Vagina (tissue), 2 donors: ENCODE measurements around the gene MYO1C. TPM values are rescaled to one million over a fixed set of nuclear protein-coding genes. Genes with fewer than 3 reads are reported as not detected.
"Not testable (repeated sequence)": the region's sequence is repeated elsewhere in the genome, so short reads cannot be mapped to it uniquely, and the experiment has no call there.

Experiments used
- DNase-seq, 2 donors: peaks; one replicate each; pipeline ENCODE4 v3.0.0-alpha.2; 2017; ENCODE audit errors: extremely low spot score in 2 of 2
- H3K27ac ChIP-seq: fragments of 200-600 bp; sonication (generic); one replicate; pipeline ENCODE4 v1.5.1; 2019
- H3K27me3 ChIP-seq: fragments of 200-600 bp; sonication (generic); one replicate; pipeline ENCODE4 v1.5.1; 2019
- H3K36me3 ChIP-seq, 2 donors: fragments of 200-600 bp; sonication (generic); one replicate each; pipeline ENCODE4 v1.5.1; 2017 to 2019
- H3K4me1 ChIP-seq: fragments of 200-600 bp; sonication (generic); one replicate; pipeline ENCODE4 v1.5.1; 2019
- H3K4me3 ChIP-seq, 2 donors: fragments of 200-600 bp; sonication (generic); 1 replicate in 1 of 2; 2 replicates in 1 of 2; pipeline ENCODE4 v1.5.1; 2016 to 2019
- H3K9me3 ChIP-seq: fragments of 200-600 bp; sonication (generic); one replicate; pipeline ENCODE4 v1.5.1; 2019
- CTCF ChIP-seq, 3 experiments: fragments of 450-650 bp in 2 of 3; fragments of 200-600 bp in 1 of 3; sonication (generic) in 1 of 3; IDR thresholded peaks; one replicate each; pipeline ENCODE4 v1.5.1; 2017 to 2019; ENCODE audit warnings: antibody characterized with exemption in 3 of 3, mild to moderate bottlenecking in 2 of 3, moderate library complexity in 2 of 3
- POLR2A ChIP-seq, 2 donors: fragments of 450-650 bp; IDR thresholded peaks; one replicate each; pipeline ENCODE4 v1.6.1; 2017; ENCODE audit warnings: antibody characterized with exemption in 2 of 2, mild to moderate bottlenecking in 2 of 2, moderate library complexity in 2 of 2
- POLR2AphosphoS5 ChIP-seq, 2 donors: sonication (generic); formaldehyde crosslinking; IDR thresholded peaks; one replicate each; pipeline ENCODE4 v1.9.0; 2017; ENCODE audit warnings: antibody characterized with exemption in 2 of 2, mild to moderate bottlenecking in 2 of 2, low read depth in 1 of 2; ENCODE audit not compliant: insufficient read depth in 1 of 2
- intact Hi-C: fragments of 100-400 bp; cut with DNase I; formaldehyde crosslinking; loops from one replicate; pipeline ENCODE4 v1.15.1; 2023
- total RNA-seq: library from RNA; depleted of rRNA; stranded (reverse); fragments of >200 nt; gene quantifications from one replicate; pipeline ENCODE4 v1.2.3, GENCODE V29; 2016

Gene MYO1C
- total RNA-seq, 1 donor from 2014 or later = 118 TPM

- no peaks in the 10 kb centered on the region for H3K27me3 ChIP-seq
- intact Hi-C loops = loop anchor here (10.0 kb wide), 2 partner anchors 88 to 188 kb away; no protein-coding TSS in a partner anchor
- H3K36me3 ChIP-seq = no peaks in the 10 kb centered on the region
- TF ChIP-seq CTCF (IDR thresholded peaks at IDR 0.05) (no peak), POLR2A (IDR thresholded peaks at IDR 0.05) (no peak), POLR2AphosphoS5 (IDR thresholded peaks at IDR 0.05; ENCODE audit: insufficient read depth in 1 of 2, low read depth in 1 of 2) (no peak)
- H3K27ac ChIP-seq = no peak overlapping the region
- H3K9me3 ChIP-seq = no peaks in the 10 kb centered on the region
- H3K4me3 ChIP-seq = no peak overlapping the region
- H3K4me1 ChIP-seq = peaks cover 69% of the 10 kb centered on the region
- no peak for DNase-seq
Measured at GRCh38 chr17:1452836-1453235, 39.6 kb downstream of the MYO1C start.

GRCh38 chr17:1450261-1450660 is 42.2 kb downstream of the MYO1C start:
- not testable (repeated sequence) for DNase-seq, H3K36me3 ChIP-seq, H3K27me3 ChIP-seq, H3K9me3 ChIP-seq, H3K4me3 ChIP-seq, H3K27ac ChIP-seq
- H3K4me1 ChIP-seq = peaks cover 87% of the 10 kb centered on the region
- intact Hi-C loops = loop anchor here (10.0 kb wide), 2 partner anchors 85 to 185 kb away; no protein-coding TSS in a partner anchor

GRCh38 chr17:1449412-1449967 is 43.0 kb downstream of the MYO1C start:
- Histone ChIP-seq H3K4me1 (peaks cover 80% of the 10 kb centered on the region), H3K4me3 (no peak overlapping the region), H3K36me3 (no peaks in the 10 kb centered on the region), H3K9me3 (no peaks in the 10 kb centered on the region), H3K27me3 (no peaks in the 10 kb centered on the region), H3K27ac (no peak overlapping the region)
- no peak for DNase-seq
- intact Hi-C loops = no loop called here
- no peak for TF ChIP-seq POLR2A (IDR thresholded peaks at IDR 0.05)
- TF ChIP-seq CTCF (IDR thresholded peaks at IDR 0.05) = no peak
- no peak for TF ChIP-seq POLR2AphosphoS5 (IDR thresholded peaks at IDR 0.05; ENCODE audit: insufficient read depth in 1 of 2, low read depth in 1 of 2)

- TF ChIP-seq POLR2AphosphoS5 (IDR thresholded peaks at IDR 0.05; ENCODE audit: insufficient read depth in 1 of 2, low read depth in 1 of 2) (no peak), POLR2A (IDR thresholded peaks at IDR 0.05) (no peak), CTCF (IDR thresholded peaks at IDR 0.05) (no peak)
- intact Hi-C loops = no loop called here
- no peaks in the 10 kb centered on the region for H3K9me3 ChIP-seq
- no peak for DNase-seq
- no peaks in the 10 kb centered on the region for H3K36me3 ChIP-seq
- H3K27me3 ChIP-seq = no peaks in the 10 kb centered on the region
- H3K27ac ChIP-seq = no peak overlapping the region
- H3K4me3 ChIP-seq = no peak overlapping the region
- H3K4me1 ChIP-seq = peaks cover 56% of the 10 kb centered on the region
Measured at GRCh38 chr17:1447052-1447451, 45.4 kb downstream of the MYO1C start.

- H3K27me3 ChIP-seq = no peaks in the 10 kb centered on the region
- TF ChIP-seq POLR2AphosphoS5 (IDR thresholded peaks at IDR 0.05; ENCODE audit: insufficient read depth in 1 of 2, low read depth in 1 of 2) (no peak), CTCF (IDR thresholded peaks at IDR 0.05) (no peak), POLR2A (IDR thresholded peaks at IDR 0.05) (no peak)
- no peaks in the 10 kb centered on the region for H3K36me3 ChIP-seq
- no peak for DNase-seq
- peaks cover 48% of the 10 kb centered on the region for H3K4me1 ChIP-seq
- H3K4me3 ChIP-seq = no peak overlapping the region
- H3K27ac ChIP-seq = no peak overlapping the region
- intact Hi-C loops = no loop called here
- H3K9me3 ChIP-seq = no peaks in the 10 kb centered on the region
Measured at GRCh38 chr17:1446201-1446600, 46.3 kb downstream of the MYO1C start.

GRCh38 chr17:1445695-1446094 is 46.8 kb downstream of the MYO1C start:
- H3K27me3 ChIP-seq, H3K9me3 ChIP-seq, intact Hi-C loops, H3K4me3 ChIP-seq, H3K27ac ChIP-seq, H3K36me3 ChIP-seq, DNase-seq: not testable (repeated sequence)
- peaks cover 48% of the 10 kb centered on the region for H3K4me1 ChIP-seq

GRCh38 chr17:1442721-1443120 is 49.8 kb downstream of the MYO1C start:
- H3K27me3 ChIP-seq, DNase-seq, H3K27ac ChIP-seq, H3K36me3 ChIP-seq, intact Hi-C loops, H3K9me3 ChIP-seq, H3K4me3 ChIP-seq: not testable (repeated sequence)
- peaks cover 40% of the 10 kb centered on the region for H3K4me1 ChIP-seq
